ENCODE results near the gene GOLGA6L26. TPM values are rescaled to one million over a fixed set of nuclear protein-coding genes. Genes with fewer than 3 reads are reported as not detected.

The GOLGA6L26 gene
- not detected in 2 replicates for total RNA-seq

DNA sequence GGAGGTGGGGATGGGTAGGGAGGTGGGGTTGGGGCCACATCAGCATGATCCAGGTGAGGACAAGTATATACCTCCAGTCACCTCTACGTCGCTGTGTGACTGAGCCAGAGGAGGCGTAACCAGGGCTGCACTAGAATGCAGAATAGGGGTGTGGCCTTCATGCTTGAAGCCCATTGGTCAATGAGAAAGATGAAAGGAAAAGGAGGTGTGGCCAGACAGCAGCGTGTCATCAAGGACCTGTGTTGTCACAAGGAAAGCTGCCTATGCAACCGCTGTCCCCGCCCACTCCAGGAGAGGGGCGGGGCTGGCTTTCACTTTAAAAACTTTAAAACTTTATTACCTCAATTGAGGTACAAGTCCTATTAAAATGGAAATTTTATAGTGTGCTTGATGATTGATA is at the start of gene GOLGA6L26:
Gene GOLGA6L26, minus strand, starts transcription at position 101 of the 400 bp plus-strand sequence. Its CDS starts 61 bp downstream, at position 40.

GRCh38 chr15:23354448-23354847 is 20.5 kb upstream of the GOLGA6L26 start, which contains the start of gene GOLGA8S:
TSS of gene GOLGA8S (plus strand) at chr15:23354748. CDS start at chr15:23354810, 62 bp downstream.

Small RNAs within 50 kb of the gene (small RNA-seq; reads per million reads assigned to genes)
- not detected for gene RN7SL536P

Other genes starting within 250 kb of the GOLGA6L26 start
- not detected in 2 replicates for gene GOLGA6L1, start 197.4 kb downstream of the GOLGA6L26 start, total RNA-seq
- gene GOLGA8S, start 20.6 kb upstream of the GOLGA6L26 start, total RNA-seq: not detected in 2 replicates
- not detected in 2 replicates for gene GOLGA6L2, start 113.0 kb upstream of the GOLGA6L26 start, total RNA-seq
- 2.3 TPM in 1 of 2 replicates, not detected in the other for gene MKRN3, start 231.5 kb upstream of the GOLGA6L26 start, total RNA-seq

All from subcutaneous preadipocyte (primary cell).